H1 (cell line): Measurements from ENCODE around the gene ANP32B. TPM values are rescaled to one million over a fixed set of nuclear protein-coding genes. Genes with fewer than 3 reads are reported as not detected.

ENCODE experiments used
- CTCF ChIA-PET: fragments of 300-600 bp; sonication (Branson Sonifier 250); formaldehyde crosslinking; loops from one replicate; lab custom pipeline; 2021; ENCODE audit not compliant: partially characterized antibody; lab: Charles Lee
- POLR2A ChIA-PET: fragments of 300-600 bp; sonication (Branson Sonifier 250); formaldehyde crosslinking; loops from one replicate; lab custom pipeline; 2021; ENCODE audit warnings: inconsistent platforms; ENCODE audit not compliant: partially characterized antibody; lab: Charles Lee
- DNase-seq, 2 experiments: peaks; one replicate each; pipeline versions ENCODE4 v3.0.0 to v3.0.0-alpha.2; 2010 to 2022; ENCODE audit warnings: low spot score in 2 of 2, low read depth in 1 of 2, mixed read lengths in 1 of 2
- FAIRE-seq: peaks from 2 replicates; lab custom pipeline; 2011; peaks lifted over from hg19 to GRCh38; lab: Jason Lieb, UNC
- H2AFZ ChIP-seq: 2 replicates; pipeline ENCODE4 v1.8.1; 2012; ENCODE audit warnings: low read length, inconsistent platforms
- H2AK5ac ChIP-seq: 2 replicates; pipeline ENCODE4 v1.6.1; 2013; ENCODE audit warnings: low read depth, low read length
- H2BK120ac ChIP-seq: replicated peaks from 2 replicates; pipeline ENCODE3; 2013; ENCODE audit warnings: low read depth, low read length, inconsistent platforms
- H2BK12ac ChIP-seq: 2 replicates; pipeline ENCODE4 v1.6.1; 2013; ENCODE audit warnings: low read depth, low read length
- H2BK15ac ChIP-seq: 2 replicates; pipeline ENCODE4 v1.6.1; 2013; ENCODE audit warnings: low read length
- H2BK20ac ChIP-seq: 2 replicates; pipeline ENCODE4 v1.6.1; 2013; ENCODE audit warnings: low read length
- H2BK5ac ChIP-seq: 2 replicates; pipeline ENCODE4 v1.6.1; 2013; ENCODE audit warnings: low read depth, low read length
- H3K14ac ChIP-seq: 2 replicates; pipeline ENCODE4 v1.6.1; 2013; ENCODE audit warnings: inconsistent platforms; ENCODE audit not compliant: insufficient read length
- H3K18ac ChIP-seq: 2 replicates; pipeline ENCODE4 v1.6.1; 2013; ENCODE audit warnings: low read length; ENCODE audit errors: extremely low read depth
- H3K23ac ChIP-seq: 2 replicates; pipeline ENCODE4 v1.6.1; 2013; ENCODE audit warnings: inconsistent platforms; ENCODE audit not compliant: insufficient read length
- H3K23me2 ChIP-seq: 2 replicates; pipeline ENCODE4 v1.6.1; 2013; ENCODE audit warnings: low read depth, low read length
- H3K27ac ChIP-seq: 2 replicates; pipeline ENCODE4 v1.6.1; 2011; ENCODE audit warnings: low read depth, low read length, inconsistent platforms
- H3K27me3 ChIP-seq, 4 experiments: replicated peaks in 1 of 4; 1 replicate in 1 of 4; 2 replicates in 3 of 4; pipeline versions ENCODE4 v1.6.1 to v1.8.1; 2011 to 2013; ENCODE audit warnings: low read length in 3 of 4, mild to moderate bottlenecking in 3 of 4, inconsistent platforms in 2 of 4, mixed read lengths in 2 of 4, moderate library complexity in 1 of 4; ENCODE audit not compliant: control insufficient read depth in 3 of 4, insufficient read depth in 3 of 4; ENCODE audit errors: extremely low read depth in 1 of 4
- H3K36me3 ChIP-seq, 4 experiments: 2 replicates each; pipeline versions ENCODE4 v1.6.1 to v1.8.1; 2011 to 2013; ENCODE audit warnings: mild to moderate bottlenecking in 4 of 4, low read length in 3 of 4, moderate library complexity in 2 of 4, control low read depth in 1 of 4, inconsistent platforms in 1 of 4; ENCODE audit not compliant: insufficient read depth in 4 of 4, control insufficient read depth in 2 of 4
- H3K4ac ChIP-seq: replicated peaks from 2 replicates; pipeline ENCODE3; 2013; ENCODE audit warnings: low read length, low read depth, mixed read lengths, inconsistent platforms; ENCODE audit not compliant: insufficient read length
- H3K4me1 ChIP-seq, 4 experiments: replicated peaks in 1 of 4; 1 replicate in 1 of 4; 2 replicates in 3 of 4; pipeline versions ENCODE4 v1.6.1 to v1.8.1; 2011 to 2013; ENCODE audit warnings: low read length in 3 of 4, inconsistent platforms in 2 of 4, mixed read lengths in 1 of 4; ENCODE audit not compliant: insufficient read depth in 4 of 4, control insufficient read depth in 3 of 4
- H3K4me2 ChIP-seq, 2 experiments: 2 replicates each; pipeline versions ENCODE4 v1.6.1 to v1.8.1; 2011 to 2013; ENCODE audit warnings: low read depth in 2 of 2, low read length in 2 of 2, control low read depth in 1 of 2, inconsistent platforms in 1 of 2, mild to moderate bottlenecking in 1 of 2; ENCODE audit not compliant: insufficient read depth in 1 of 2
- H3K4me3 ChIP-seq, 4 experiments: fragments of 200-600, 300-600 bp in 1 of 4; sonication (generic), shearing (Covaris generic), sonication (Bioruptor Twin) in 1 of 4; 2 replicates each; pipeline versions ENCODE4 v1.5.1 to v1.8.1; 2011 to 2016; ENCODE audit warnings: low read length in 4 of 4, low read depth in 3 of 4, control low read depth in 2 of 4, inconsistent platforms in 2 of 4, mild to moderate bottlenecking in 2 of 4, mixed read lengths in 1 of 4, moderate library complexity in 1 of 4; ENCODE audit not compliant: insufficient read depth in 2 of 4; ENCODE audit errors: extremely low read depth in 1 of 4
- H3K56ac ChIP-seq: replicated peaks from 2 replicates; pipeline ENCODE3; 2013; ENCODE audit warnings: low read depth, mild to moderate bottlenecking, mixed read lengths, low read length, inconsistent platforms; ENCODE audit not compliant: insufficient read length
- H3K79me1 ChIP-seq: 2 replicates; pipeline ENCODE4 v1.6.1; 2013; ENCODE audit warnings: low read depth, low read length, control low read depth
- H3K79me2 ChIP-seq, 2 experiments: 2 replicates each; pipeline versions ENCODE4 v1.6.1 to v1.8.1; 2012 to 2013; ENCODE audit warnings: low read length in 2 of 2, mild to moderate bottlenecking in 2 of 2, inconsistent platforms in 1 of 2; ENCODE audit not compliant: insufficient read depth in 2 of 2, control insufficient read depth in 1 of 2
- H3K9ac ChIP-seq, 4 experiments: replicated peaks in 1 of 4; 1 replicate in 1 of 4; 2 replicates in 3 of 4; pipeline versions ENCODE4 v1.6.1 to v1.8.1; 2011 to 2013; ENCODE audit warnings: low read depth in 3 of 4, low read length in 3 of 4, control low read depth in 2 of 4, mild to moderate bottlenecking in 2 of 4, moderate library complexity in 2 of 4, inconsistent platforms in 1 of 4; ENCODE audit errors: extremely low read depth in 1 of 4
- H3K9me3 ChIP-seq, 2 experiments: 2 replicates each; pipeline versions ENCODE4 v1.6.1 to v1.8.1; 2012 to 2013; ENCODE audit warnings: mild to moderate bottlenecking in 2 of 2, moderate library complexity in 2 of 2, control low read depth in 1 of 2, inconsistent platforms in 1 of 2, low read depth in 1 of 2, low read length in 1 of 2, mixed read lengths in 1 of 2; ENCODE audit not compliant: insufficient read depth in 2 of 2
- H4K20me1 ChIP-seq, 2 experiments: replicated peaks in 1 of 2; 2 replicates each; pipeline versions ENCODE3 to v1.8.1; 2011 to 2013; ENCODE audit warnings: inconsistent platforms in 2 of 2, low read length in 2 of 2, mild to moderate bottlenecking in 1 of 2; ENCODE audit not compliant: insufficient read depth in 2 of 2, control insufficient read depth in 1 of 2
- H4K5ac ChIP-seq: 2 replicates; pipeline ENCODE4 v1.6.1; 2013; ENCODE audit warnings: low read length, low read depth, mixed read lengths, inconsistent platforms; ENCODE audit not compliant: insufficient read length
- H4K8ac ChIP-seq: 2 replicates; pipeline ENCODE4 v1.8.0; 2013; ENCODE audit warnings: mild to moderate bottlenecking, moderate library complexity, low read length, inconsistent platforms; ENCODE audit not compliant: insufficient read depth; ENCODE audit errors: extremely low read depth
- H4K91ac ChIP-seq: replicated peaks from 2 replicates; pipeline ENCODE3; 2013; ENCODE audit warnings: low read length, mixed read lengths, inconsistent platforms; ENCODE audit not compliant: insufficient read length
- BCL11A ChIP-seq, 2 experiments: IDR thresholded peaks; one replicate each; pipeline ENCODE4 v1.6.1; 2011; ENCODE audit warnings: low read depth in 2 of 2, low read length in 2 of 2, mild to moderate bottlenecking in 2 of 2
- CBX5 ChIP-seq: fragments of 300-800, 300-1000 bp; sonication (generic); IDR thresholded peaks from 2 replicates; pipeline ENCODE4 v1.7.1; 2016; ENCODE audit warnings: antibody characterized with exemption, low read length, low read depth
- E2F6 ChIP-seq: IDR thresholded peaks from 2 replicates; pipeline ENCODE4 v1.6.1; 2012; ENCODE audit warnings: inconsistent platforms
- EZH2 ChIP-seq: fragments of 200-600 bp; sonication (generic); IDR thresholded peaks from 2 replicates; pipeline ENCODE4 v1.7.1; 2012; ENCODE audit warnings: low read depth, mild to moderate bottlenecking, moderate library complexity, low read length, inconsistent platforms; ENCODE audit not compliant: severe bottlenecking
- KDM4A ChIP-seq: IDR thresholded peaks from one replicate; pipeline ENCODE4 v1.7.1; 2012; ENCODE audit warnings: low read depth, mild to moderate bottlenecking, moderate library complexity, low read length, inconsistent platforms; ENCODE audit not compliant: severe bottlenecking
- KDM5A ChIP-seq: fragments of 200-600 bp; IDR thresholded peaks from 2 replicates; pipeline ENCODE4 v1.7.1; 2012; ENCODE audit warnings: mild to moderate bottlenecking, low read length, inconsistent platforms, mixed read lengths
- POLR2A ChIP-seq, 2 experiments: IDR thresholded peaks; 1 replicate in 1 of 2; 2 replicates in 1 of 2; pipeline ENCODE4 v1.6.1; 2011; ENCODE audit warnings: low read depth in 2 of 2, low read length in 2 of 2, mild to moderate bottlenecking in 2 of 2; ENCODE audit errors: control extremely low read depth in 1 of 2
- YY1 ChIP-seq: IDR thresholded peaks from 2 replicates; pipeline ENCODE4 v1.6.1; 2011; ENCODE audit warnings: low read depth, mild to moderate bottlenecking, low read length
- WGBS, 2 experiments: shearing (Covaris generic) in 1 of 2; methylation state at CpG; one replicate each; pipeline versions ENCODE4 v1.1.6 to v1.1.7; 2013 to 2015; ENCODE audit warnings: low lambda C conversion rate in 2 of 2, mixed read lengths in 2 of 2, inconsistent platforms in 1 of 2, low coverage in 1 of 2, missing lambda C conversion rate in 1 of 2; ENCODE audit not compliant: insufficient replicate concordance in 2 of 2, insufficient coverage in 1 of 2, insufficient read length in 1 of 2; ENCODE audit errors: extremely low coverage in 1 of 2, missing lambda C conversion rate in 1 of 2; 5-methylcytosine and 5-hydroxymethylcytosine counted together
- polyA plus RNA-seq, 7 experiments: library from polyadenylated mRNA; depleted of rRNA in 3 of 7; stranded (reverse) in 5 of 7; unstranded in 2 of 7; fragments of >200 nt in 5 of 7; fragments of 200-250 nt in 2 of 7; gene quantifications; 1 replicate in 5 of 7; 2 replicates in 1 of 7; 4 replicates in 1 of 7; pipeline versions ENCODE4 v1.2.1 to v1.2.3, GENCODE V29; 2011 to 2013; ENCODE audit warnings: missing spikeins in 2 of 7, mixed read lengths in 2 of 7
- total RNA-seq: library from RNA; stranded (reverse); fragmentation: NEBNext Ultra II Directional; extraction: Animal tissue kit (Norgen Biotek cat#: 25700); gene quantifications from 2 replicates; pipeline ENCODE4 v1.2.1, GENCODE V29; 2021

The ANP32B gene
- total and polyA plus RNA-seq, 2 of the 8 experiments (the other 6 are each of a cell fraction or from before 2014, with no cell fraction given): 7.6 to 88.1 TPM

GRCh38 chr9:97991818-97992217 is 8.7 kb downstream of the ANP32B start:
- H3K4me1 ChIP-seq: no peaks in the 10 kb centered on the region
- no peak overlapping the region for H2AK5ac ChIP-seq
- 96% methylated on average over 5 of the region's 5 CpGs; no CpG with 5 or more reads in 1 of the 2 experiments for WGBS, 2 experiments
- H3K36me3 ChIP-seq: peaks cover 0 to 10% (median 1%) of the 10 kb centered on the region in 4 experiments; a peak in 1 of 8 replicates
- no peaks in the 10 kb centered on the region for H3K9me3 ChIP-seq
- ChIA-PET CTCF (interaction anchor here (1.0 kb wide), 1 partner anchor 14 kb away, joined by 4 read pairs; no protein-coding TSS in a partner anchor), POLR2A (interaction anchor here (1.9 kb wide), 1 partner anchor 8 kb away, joined by 5 read pairs; the partner anchor contains the start of gene ANP32B)
- no peak overlapping the region for H4K91ac ChIP-seq
- H2BK120ac ChIP-seq: no peak overlapping the region
- no peak overlapping the region for H3K4me3 ChIP-seq
- no peaks in the 10 kb centered on the region for H3K23me2 ChIP-seq
- H3K23ac ChIP-seq: no peak overlapping the region
- H4K5ac ChIP-seq: no peak overlapping the region
- peaks cover 3% of the 10 kb centered on the region; the same call in 1 of the 2 replicates for H3K79me1 ChIP-seq
- H2BK15ac ChIP-seq: no peak overlapping the region
- H3K18ac ChIP-seq: no peak overlapping the region
- TF ChIP-seq CBX5 (no peak), KDM5A (no peak), YY1 (no peak), KDM4A (no peak), EZH2 (no peak), E2F6 (no peak), BCL11A (IDR thresholded peaks at IDR 0.05; ENCODE audit: low read depth in 2 of 2, low read length in 2 of 2) (no peak), POLR2A (IDR thresholded peaks at IDR 0.05; ENCODE audit: control extremely low read depth in 1 of 2, low read depth in 2 of 2, low read length in 2 of 2) (no peak)
- H4K20me1 ChIP-seq: peaks cover 13 to 24% of the 10 kb centered on the region in 2 experiments
- no peak overlapping the region for H3K4ac ChIP-seq
- H3K27me3 ChIP-seq: peaks cover 0 to 2% (median under 1%) of the 10 kb centered on the region in 4 experiments; a peak in 3 of 7 replicates
- FAIRE-seq (no peak), DNase-seq (no peak)
- H2AFZ ChIP-seq: no peak overlapping the region
- no peak overlapping the region for H3K4me2 ChIP-seq
- H3K79me2 ChIP-seq: peaks cover 5 to 57% of the 10 kb centered on the region in 2 experiments
- H2BK12ac ChIP-seq: no peak overlapping the region
- no peak overlapping the region for H3K56ac ChIP-seq
- H4K8ac ChIP-seq: no peak overlapping the region
- H3K14ac ChIP-seq: no peak overlapping the region
- no peak overlapping the region for H2BK5ac ChIP-seq
- H3K9ac ChIP-seq: no peak overlapping the region
- no peak overlapping the region for H2BK20ac ChIP-seq
- H3K27ac ChIP-seq: no peak overlapping the region
